Naive B cell (primary cell): ENCODE results near the gene KIF4A. TPM values are rescaled to one million over a fixed set of nuclear protein-coding genes. Genes with fewer than 3 reads are reported as not detected.
"Not testable (repeated sequence)": the region's sequence is repeated elsewhere in the genome, so short reads cannot be mapped to it uniquely, and the experiment has no call there.

ENCODE experiments used
- ATAC-seq, 2 donors: fragments of 150-1000 bp; cut with Tn5 transposase; 2 replicates each; pipeline ENCODE4 v1.10.0; 2021; ENCODE audit warnings: low read depth in 2 of 2, mild to moderate bottlenecking in 2 of 2, moderate library complexity in 2 of 2
- DNase-seq: peaks from one replicate; pipeline ENCODE4 v3.0.0; 2022
- H3K27ac Mint-ChIP-seq, 6 donors: one replicate each; pipeline ENCODE4 v1.8.0; 2020 to 2022; ENCODE audit warnings: mild to moderate bottlenecking in 6 of 6, mixed read lengths in 6 of 6, moderate library complexity in 5 of 6, inconsistent platforms in 2 of 6
- H3K27me3 Mint-ChIP-seq, 3 donors: one replicate each; pipeline ENCODE4 v1.8.0; 2021 to 2022; ENCODE audit warnings: mixed read lengths in 3 of 3, mild to moderate bottlenecking in 1 of 3
- H3K36me3 Mint-ChIP-seq, 2 donors: one replicate each; pipeline ENCODE4 v1.8.0; 2020 to 2022; ENCODE audit warnings: mixed read lengths in 2 of 2, inconsistent platforms in 1 of 2, mild to moderate bottlenecking in 1 of 2
- H3K4me1 Mint-ChIP-seq, 3 donors: one replicate each; pipeline ENCODE4 v1.8.0; 2020 to 2022; ENCODE audit warnings: mixed read lengths in 3 of 3, inconsistent platforms in 1 of 3, mild to moderate bottlenecking in 1 of 3, moderate library complexity in 1 of 3
- H3K4me3 Mint-ChIP-seq, 8 donors: one replicate each; pipeline ENCODE4 v1.8.0; 2020 to 2022; ENCODE audit warnings: mild to moderate bottlenecking in 8 of 8, mixed read lengths in 8 of 8, moderate library complexity in 8 of 8, inconsistent platforms in 2 of 8
- H3K9me3 Mint-ChIP-seq, 7 donors: one replicate each; pipeline ENCODE4 v1.8.0; 2020 to 2022; ENCODE audit warnings: mixed read lengths in 7 of 7, mild to moderate bottlenecking in 5 of 7, inconsistent platforms in 2 of 7, moderate library complexity in 1 of 7
- polyA plus RNA-seq, 6 donors: library from polyadenylated mRNA; unstranded; fragments of 300-500 nt; fragmentation: Illumina TruSeq; gene quantifications; one replicate each; pipeline ENCODE4 v1.2.3, GENCODE V29; 2021; ENCODE audit warnings: low read depth in 6 of 6

KIF4A gene
- polyA plus RNA-seq, 6 donors from 2014 or later: not detected

- Mint-ChIP-seq H3K9me3 (peaks cover 0 to 2% (median 0%) of the 10 kb centered on the region in 7 donors), H3K4me3 (no peak overlapping the region), H3K36me3 (no peaks in the 10 kb centered on the region), H3K27me3 (peaks cover 0 to 21% (median 0%) of the 10 kb centered on the region in 3 donors), H3K27ac (no peak overlapping the region), H3K4me1 (no peaks in the 10 kb centered on the region)
- ATAC-seq: no peak
- no peak for DNase-seq
These were observed 26.8 kb upstream of the KIF4A start for GRCh38 chrX:70262952-70263567.

GRCh38 chrX:70264784-70265183 lies 25.1 kb upstream of the KIF4A start:
- no peak for DNase-seq
- Mint-ChIP-seq H3K4me1 (no peaks in the 10 kb centered on the region), H3K9me3 (peaks cover 0 to 2% (median 0%) of the 10 kb centered on the region in 7 donors), H3K27me3 (peaks cover 0 to 21% (median 0%) of the 10 kb centered on the region in 3 donors), H3K36me3 (no peaks in the 10 kb centered on the region), H3K27ac (no peak overlapping the region), H3K4me3 (no peak overlapping the region)
- ATAC-seq: no peak

GRCh38 chrX:70268034-70268433 lies 21.9 kb upstream of the KIF4A start, which contains the start of gene ARR3:
Gene ARR3, plus strand, starts transcription at chrX:70268334. Its CDS starts 1,052 bp downstream, at chrX:70269386.
- ATAC-seq: no peak
- H3K27me3 Mint-ChIP-seq: peaks cover 0 to 21% (median 0%) of the 10 kb centered on the region in 3 donors
- peak within 1 kb of the TSS in 1 of 6 donors; percentile 56 for H3K27ac Mint-ChIP-seq
- no peaks in the 10 kb centered on the region for H3K36me3 Mint-ChIP-seq
- H3K4me1 Mint-ChIP-seq: no peaks in the 10 kb centered on the region
- no peak within 1 kb of the TSS for H3K4me3 Mint-ChIP-seq
- no peak for DNase-seq
- no peaks in the 10 kb centered on the region for H3K9me3 Mint-ChIP-seq

GRCh38 chrX:70274029-70274428 lies 15.9 kb upstream of the KIF4A start:
- H3K27ac Mint-ChIP-seq, H3K4me1 Mint-ChIP-seq, H3K27me3 Mint-ChIP-seq, DNase-seq, H3K9me3 Mint-ChIP-seq, ATAC-seq, H3K4me3 Mint-ChIP-seq, H3K36me3 Mint-ChIP-seq: not testable (repeated sequence)

- Mint-ChIP-seq H3K9me3 (peaks cover 0 to 3% (median 0%) of the 10 kb centered on the region in 7 donors), H3K4me3 (no peak overlapping the region)
- ATAC-seq: no peak
These were observed 10.8 kb upstream of the KIF4A start for GRCh38 chrX:70279081-70279480.

GRCh38 chrX:70280573-70280972 lies 9.3 kb upstream of the KIF4A start:
- DNase-seq: no peak
- no peaks in the 10 kb centered on the region for H3K27me3 Mint-ChIP-seq
- no peak overlapping the region for H3K4me3 Mint-ChIP-seq
- no peak overlapping the region for H3K27ac Mint-ChIP-seq
- no peaks in the 10 kb centered on the region for H3K4me1 Mint-ChIP-seq
- no peak for ATAC-seq
- H3K36me3 Mint-ChIP-seq: no peaks in the 10 kb centered on the region
- H3K9me3 Mint-ChIP-seq: peaks cover 0 to 3% (median 0%) of the 10 kb centered on the region in 7 donors

More at GRCh38 chrX:70279081-70279480, 10.8 kb upstream of the KIF4A start:
- no peak overlapping the region for H3K27ac Mint-ChIP-seq
- no peaks in the 10 kb centered on the region for H3K4me1 Mint-ChIP-seq
- H3K27me3 Mint-ChIP-seq: no peaks in the 10 kb centered on the region
- no peaks in the 10 kb centered on the region for H3K36me3 Mint-ChIP-seq
- no peak for DNase-seq

GRCh38 chrX:70281951-70282350 lies 8.0 kb upstream of the KIF4A start, which contains the start of gene RAB41:
Gene RAB41, plus strand, starts transcription at chrX:70282172. Its CDS starts 46 bp downstream, at chrX:70282218.
- H3K4me3 Mint-ChIP-seq: no peak within 1 kb of the TSS
- no peak within 1 kb of the TSS for H3K27ac Mint-ChIP-seq
- peaks cover 0 to 3% (median 0%) of the 10 kb centered on the region in 7 donors for H3K9me3 Mint-ChIP-seq
- no peaks in the 10 kb centered on the region for H3K27me3 Mint-ChIP-seq
- peaks cover 0 to 9% of the 10 kb centered on the region in 2 donors for H3K36me3 Mint-ChIP-seq
- H3K4me1 Mint-ChIP-seq: no peaks in the 10 kb centered on the region
- ATAC-seq: no peak
- DNase-seq: no peak

GRCh38 chrX:70289168-70289792 lies 624 bp upstream of the KIF4A start:
- no peak for DNase-seq
- Mint-ChIP-seq H3K36me3 (peaks cover 0 to 9% of the 10 kb centered on the region in 2 donors), H3K4me3 (peak overlapping the region; percentile 81 to 91 (median 88)), H3K9me3 (peaks cover 0 to 2% (median 0%) of the 10 kb centered on the region in 7 donors), H3K27ac (peak overlapping the region in 1 of 6 donors; percentile 42), H3K27me3 (no peaks in the 10 kb centered on the region), H3K4me1 (peaks cover 0 to 13% (median 0%) of the 10 kb centered on the region in 3 donors)
- ATAC-seq: no peak

- H3K9me3 Mint-ChIP-seq: peaks cover 0 to 2% (median 0%) of the 10 kb centered on the region in 7 donors
- ATAC-seq (no peak), DNase-seq (no peak)
- no peak overlapping the region for H3K27ac Mint-ChIP-seq
- peaks cover 0 to 13% (median 0%) of the 10 kb centered on the region in 3 donors for H3K4me1 Mint-ChIP-seq
- no peaks in the 10 kb centered on the region for H3K27me3 Mint-ChIP-seq
- H3K4me3 Mint-ChIP-seq: peak overlapping the region in 1 of 8 donors; percentile 43
- H3K36me3 Mint-ChIP-seq: no peaks in the 10 kb centered on the region
These were observed 2.9 kb downstream of the KIF4A start for GRCh38 chrX:70292788-70293187.

- DNase-seq: no peak
- Mint-ChIP-seq H3K27me3 (no peaks in the 10 kb centered on the region), H3K27ac (no peak overlapping the region), H3K4me1 (peaks cover 0 to 13% (median 0%) of the 10 kb centered on the region in 3 donors), H3K4me3 (no peak overlapping the region), H3K9me3 (peaks cover 0 to 2% (median 0%) of the 10 kb centered on the region in 7 donors), H3K36me3 (no peaks in the 10 kb centered on the region)
- ATAC-seq: no peak
These were observed 3.7 kb downstream of the KIF4A start for GRCh38 chrX:70293621-70294020.

- Mint-ChIP-seq H3K4me3 (no peak overlapping the region), H3K27me3 (no peaks in the 10 kb centered on the region), H3K4me1 (no peaks in the 10 kb centered on the region), H3K27ac (no peak overlapping the region), H3K9me3 (no peaks in the 10 kb centered on the region), H3K36me3 (no peaks in the 10 kb centered on the region)
- ATAC-seq: no peak
- DNase-seq: no peak
These were observed 11.8 kb downstream of the KIF4A start for GRCh38 chrX:70301716-70302115.

GRCh38 chrX:70313503-70313902 lies 23.6 kb downstream of the KIF4A start:
- Mint-ChIP-seq H3K9me3 (peaks cover 0 to 2% (median 0%) of the 10 kb centered on the region in 7 donors), H3K4me3 (no peak overlapping the region), H3K4me1 (no peaks in the 10 kb centered on the region), H3K27me3 (no peaks in the 10 kb centered on the region), H3K27ac (no peak overlapping the region), H3K36me3 (no peaks in the 10 kb centered on the region)
- no peak for ATAC-seq
- no peak for DNase-seq

- H3K4me3 Mint-ChIP-seq: no peak overlapping the region
- H3K27ac Mint-ChIP-seq: peak overlapping the region in 2 of 6 donors; percentile 37 to 59
These were observed 32.9 kb downstream of the KIF4A start for GRCh38 chrX:70322784-70323183.

GRCh38 chrX:70323628-70324027 lies 33.7 kb downstream of the KIF4A start:
- H3K4me3 Mint-ChIP-seq, ATAC-seq, H3K27me3 Mint-ChIP-seq, H3K9me3 Mint-ChIP-seq, H3K36me3 Mint-ChIP-seq, H3K27ac Mint-ChIP-seq, H3K4me1 Mint-ChIP-seq, DNase-seq: not testable (repeated sequence)

More at GRCh38 chrX:70322784-70323183, 32.9 kb downstream of the KIF4A start:
- Mint-ChIP-seq H3K27me3 (no peaks in the 10 kb centered on the region), H3K4me1 (no peaks in the 10 kb centered on the region), H3K9me3 (no peaks in the 10 kb centered on the region), H3K36me3 (no peaks in the 10 kb centered on the region)
- DNase-seq (no peak), ATAC-seq (no peak)
